ENCODE results near the gene P2RY8. TPM values are rescaled to one million over a fixed set of nuclear protein-coding genes. Genes with fewer than 3 reads are reported as not detected.
A peak's percentile ranks its signal among the peaks of the same experiment; 100 is the strongest.

P2RY8 gene
- total and polyA plus RNA-seq, 10 of the 15 experiments (the other 5 are each of a cell fraction or from before 2014, with no cell fraction given), result 2.0 to 64.4 (median 36.5) TPM

GRCh38 chrX:1582686-1583437, 45.9 kb upstream of the P2RY8 start (continued):
- TF ChIP-seq NR2F1 (conservative IDR thresholded peaks at IDR 0.05) (no peak), TARDBP (IDR thresholded peaks at IDR 0.05; ENCODE audit: borderline replicate concordance) (no peak), POLR2AphosphoS2 (IDR thresholded peaks at IDR 0.05; ENCODE audit: low read depth, low read length) (no peak), POU2F2 (IDR thresholded peaks at IDR 0.05; ENCODE audit: borderline replicate concordance, low read depth, low read length) (0 out of 3 replicates have a peak, but pooled peaks have one; percentile 14), EED (IDR thresholded peaks at IDR 0.05; ENCODE audit: low read depth) (peak; percentile 87), POLR2AphosphoS5 (IDR thresholded peaks at IDR 0.05; ENCODE audit: low read length) (no peak), NR2C2 (IDR thresholded peaks at IDR 0.05; ENCODE audit: borderline replicate concordance, control insufficient read depth, insufficient read length, low read depth) (no peak), TCF3 (IDR thresholded peaks at IDR 0.05; ENCODE audit: borderline replicate concordance, insufficient read depth, low read depth, low read length) (0 out of 2 replicates have a peak, but pooled peaks have one; percentile 28), ATF7 (IDR thresholded peaks at IDR 0.05; ENCODE audit: low read depth) (peak; percentile 78), PRDM15 (CRISPR knock-in tag; IDR thresholded peaks at IDR 0.05) (no peak), USF2 (IDR thresholded peaks at IDR 0.05; ENCODE audit: borderline replicate concordance, low read depth, low read length) (no peak)
- TF ChIP-seq, protein P1, sequence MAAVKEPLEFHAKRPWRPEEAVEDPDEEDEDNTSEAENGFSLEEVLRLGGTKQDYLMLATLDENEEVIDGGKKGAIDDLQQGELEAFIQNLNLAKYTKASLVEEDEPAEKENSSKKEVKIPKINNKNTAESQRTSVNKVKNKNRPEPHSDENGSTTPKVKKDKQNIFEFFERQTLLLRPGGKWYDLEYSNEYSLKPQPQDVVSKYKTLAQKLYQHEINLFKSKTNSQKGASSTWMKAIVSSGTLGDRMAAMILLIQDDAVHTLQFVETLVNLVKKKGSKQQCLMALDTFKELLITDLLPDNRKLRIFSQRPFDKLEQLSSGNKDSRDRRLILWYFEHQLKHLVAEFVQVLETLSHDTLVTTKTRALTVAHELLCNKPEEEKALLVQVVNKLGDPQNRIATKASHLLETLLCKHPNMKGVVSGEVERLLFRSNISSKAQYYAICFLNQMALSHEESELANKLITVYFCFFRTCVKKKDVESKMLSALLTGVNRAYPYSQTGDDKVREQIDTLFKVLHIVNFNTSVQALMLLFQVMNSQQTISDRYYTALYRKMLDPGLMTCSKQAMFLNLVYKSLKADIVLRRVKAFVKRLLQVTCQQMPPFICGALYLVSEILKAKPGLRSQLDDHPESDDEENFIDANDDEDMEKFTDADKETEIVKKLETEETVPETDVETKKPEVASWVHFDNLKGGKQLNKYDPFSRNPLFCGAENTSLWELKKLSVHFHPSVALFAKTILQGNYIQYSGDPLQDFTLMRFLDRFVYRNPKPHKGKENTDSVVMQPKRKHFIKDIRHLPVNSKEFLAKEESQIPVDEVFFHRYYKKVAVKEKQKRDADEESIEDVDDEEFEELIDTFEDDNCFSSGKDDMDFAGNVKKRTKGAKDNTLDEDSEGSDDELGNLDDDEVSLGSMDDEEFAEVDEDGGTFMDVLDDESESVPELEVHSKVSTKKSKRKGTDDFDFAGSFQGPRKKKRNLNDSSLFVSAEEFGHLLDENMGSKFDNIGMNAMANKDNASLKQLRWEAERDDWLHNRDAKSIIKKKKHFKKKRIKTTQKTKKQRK (IDR thresholded peaks at IDR 0.05; ENCODE audit: low read depth, low read length), result no peak
- TF ChIP-seq, protein P2, sequence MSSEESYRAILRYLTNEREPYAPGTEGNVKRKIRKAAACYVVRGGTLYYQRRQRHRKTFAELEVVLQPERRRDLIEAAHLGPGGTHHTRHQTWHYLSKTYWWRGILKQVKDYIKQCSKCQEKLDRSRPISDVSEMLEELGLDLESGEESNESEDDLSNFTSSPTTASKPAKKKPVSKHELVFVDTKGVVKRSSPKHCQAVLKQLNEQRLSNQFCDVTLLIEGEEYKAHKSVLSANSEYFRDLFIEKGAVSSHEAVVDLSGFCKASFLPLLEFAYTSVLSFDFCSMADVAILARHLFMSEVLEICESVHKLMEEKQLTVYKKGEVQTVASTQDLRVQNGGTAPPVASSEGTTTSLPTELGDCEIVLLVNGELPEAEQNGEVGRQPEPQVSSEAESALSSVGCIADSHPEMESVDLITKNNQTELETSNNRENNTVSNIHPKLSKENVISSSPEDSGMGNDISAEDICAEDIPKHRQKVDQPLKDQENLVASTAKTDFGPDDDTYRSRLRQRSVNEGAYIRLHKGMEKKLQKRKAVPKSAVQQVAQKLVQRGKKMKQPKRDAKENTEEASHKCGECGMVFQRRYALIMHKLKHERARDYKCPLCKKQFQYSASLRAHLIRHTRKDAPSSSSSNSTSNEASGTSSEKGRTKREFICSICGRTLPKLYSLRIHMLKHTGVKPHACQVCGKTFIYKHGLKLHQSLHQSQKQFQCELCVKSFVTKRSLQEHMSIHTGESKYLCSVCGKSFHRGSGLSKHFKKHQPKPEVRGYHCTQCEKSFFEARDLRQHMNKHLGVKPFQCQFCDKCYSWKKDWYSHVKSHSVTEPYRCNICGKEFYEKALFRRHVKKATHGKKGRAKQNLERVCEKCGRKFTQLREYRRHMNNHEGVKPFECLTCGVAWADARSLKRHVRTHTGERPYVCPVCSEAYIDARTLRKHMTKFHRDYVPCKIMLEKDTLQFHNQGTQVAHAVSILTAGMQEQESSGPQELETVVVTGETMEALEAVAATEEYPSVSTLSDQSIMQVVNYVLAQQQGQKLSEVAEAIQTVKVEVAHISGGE (CRISPR knock-in tag; IDR thresholded peaks at IDR 0.05), result no peak
